ENCODE results near the gene TMEM232.

The TMEM232 gene

DNA sequence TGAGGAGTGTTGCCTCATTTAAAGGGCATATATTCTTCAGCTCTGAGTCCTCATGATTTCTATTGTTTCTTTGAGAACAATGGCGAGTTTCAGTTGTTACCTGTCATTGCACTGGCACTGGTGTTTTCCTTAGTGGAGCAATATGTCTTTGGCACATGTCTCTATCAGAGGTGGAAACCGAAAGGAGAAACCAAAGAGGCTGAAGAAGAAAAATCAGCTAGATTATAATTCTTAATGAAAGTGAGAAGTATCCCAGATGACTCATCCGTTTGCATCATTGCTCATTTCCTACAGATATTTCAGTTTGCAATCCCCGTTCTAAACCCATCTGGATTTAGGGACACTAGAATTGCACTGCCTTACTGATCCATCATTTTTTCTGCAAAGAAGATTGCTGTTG is 324.6 kb downstream of the TMEM232 start:
- no peak for DNase-seq (ENCODE audit: low spot score)

DNA sequence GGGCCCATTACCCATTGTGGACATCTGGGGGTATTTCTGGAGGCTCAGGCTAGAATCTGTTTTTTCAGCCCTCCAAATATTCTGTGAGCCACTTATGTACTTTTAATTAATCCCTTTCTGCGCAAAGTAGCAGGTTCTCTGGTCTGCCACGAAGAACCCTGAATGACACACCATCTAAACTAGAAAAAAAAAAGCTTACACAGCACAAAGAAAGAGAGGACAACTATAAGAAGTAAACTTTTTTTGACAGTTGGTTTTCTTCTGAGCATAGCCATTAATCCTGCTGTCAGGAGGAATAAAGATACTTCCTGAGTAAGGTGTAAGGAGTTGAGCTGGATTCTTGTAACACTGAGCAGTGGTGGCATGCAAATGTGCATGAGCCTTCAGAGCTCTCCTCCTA is 327.5 kb downstream of the TMEM232 start:
- no peak for DNase-seq (ENCODE audit: low spot score)

DNA sequence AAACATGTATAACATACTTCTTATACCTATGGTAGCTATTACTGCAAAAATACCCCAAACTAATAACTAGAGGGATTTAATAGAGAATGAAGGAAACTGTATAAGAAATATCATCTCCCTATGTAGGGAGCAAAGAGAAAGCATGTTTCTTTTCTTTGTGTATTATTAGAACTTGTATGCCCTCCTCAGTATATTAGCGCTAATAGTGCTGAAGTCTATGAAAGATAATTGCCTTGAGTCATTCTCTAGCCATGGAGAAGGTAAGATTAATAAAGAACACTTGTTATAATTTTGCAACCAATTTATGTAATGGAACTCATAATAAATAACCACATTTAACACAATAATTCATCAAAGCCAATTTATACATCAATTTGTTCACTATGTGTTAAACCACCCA is 329.2 kb downstream of the TMEM232 start:
- DNase-seq (ENCODE audit: low spot score), result no peak

DNA sequence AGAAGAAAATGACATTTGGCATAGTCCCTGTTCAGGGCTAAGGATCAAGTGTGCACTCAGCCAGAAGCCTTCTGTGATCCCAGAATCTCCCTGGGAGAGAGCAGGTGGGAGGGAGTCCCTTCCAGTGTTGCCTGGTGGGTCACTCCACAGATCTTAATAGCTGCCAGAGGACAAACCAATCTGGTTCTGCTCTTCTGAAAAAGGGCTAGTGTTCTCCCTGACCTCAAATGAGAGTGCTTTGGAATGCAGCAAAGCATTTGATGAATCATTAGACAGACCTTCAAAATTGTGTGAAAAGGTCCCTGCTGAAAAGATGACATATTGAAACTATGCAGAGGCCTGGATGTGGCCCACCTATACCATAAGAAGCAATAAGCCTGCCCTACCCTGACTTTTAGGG is 339.7 kb downstream of the TMEM232 start:
- no peak for DNase-seq (ENCODE audit: low spot score)

DNA sequence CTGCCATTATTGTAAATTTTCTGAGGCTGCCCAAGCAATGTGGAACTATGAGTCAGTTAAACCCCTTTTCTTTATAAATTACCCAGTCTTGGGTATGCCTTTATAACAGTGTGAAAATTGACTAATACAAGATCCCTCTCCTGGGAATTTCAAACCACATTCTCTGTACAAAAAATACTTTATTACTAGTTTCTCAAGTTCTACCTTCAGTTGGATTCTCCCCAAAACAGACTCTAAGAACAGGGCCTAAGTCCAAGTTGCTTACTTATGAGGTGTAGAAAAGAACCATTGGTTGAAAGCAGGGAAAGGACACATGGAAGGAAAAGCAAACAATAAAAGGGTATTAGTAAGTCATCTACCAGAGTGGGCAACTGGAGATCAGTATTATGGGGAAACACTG is 343.2 kb downstream of the TMEM232 start:
- DNase-seq (ENCODE audit: low spot score), result no peak

DNA sequence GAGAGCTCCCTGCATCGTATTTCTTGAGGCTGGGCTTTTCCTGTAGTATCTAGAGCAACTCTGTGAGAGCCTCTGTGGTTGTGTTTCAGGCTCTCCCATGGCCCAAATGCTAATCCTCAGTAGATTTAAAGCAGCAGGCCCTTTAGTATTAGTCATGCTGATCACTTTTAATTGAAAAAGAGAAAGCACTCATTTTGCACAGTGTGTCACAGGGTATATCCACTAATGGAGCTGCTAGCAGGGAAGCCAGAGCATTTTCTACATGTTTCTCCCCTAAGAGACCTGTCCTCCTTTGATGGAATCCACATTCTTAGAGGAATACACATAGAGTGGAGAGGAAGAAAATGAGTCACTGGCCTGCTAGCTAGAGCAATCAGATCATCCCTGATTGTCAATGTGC is 348.5 kb downstream of the TMEM232 start:
- no peak for DNase-seq (ENCODE audit: low spot score)

DNA sequence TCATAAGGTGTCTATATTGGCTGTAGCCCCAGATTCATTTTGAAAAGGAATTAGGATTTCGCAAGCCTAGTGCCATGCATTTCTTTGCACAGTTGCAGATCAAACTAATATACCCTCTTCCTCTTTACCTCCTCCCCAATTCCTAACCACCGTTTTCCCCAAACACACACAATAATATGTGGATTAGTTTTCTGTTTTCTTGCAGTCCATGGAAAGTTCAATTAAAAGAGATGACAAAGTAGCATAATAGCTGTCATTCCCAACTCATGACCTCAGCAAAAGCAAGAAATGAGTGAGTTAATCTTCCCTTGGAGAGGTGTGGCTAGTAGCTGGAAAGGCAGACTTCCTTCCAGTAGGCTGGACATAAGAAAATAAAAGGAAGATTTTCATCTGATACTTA is 349.1 kb downstream of the TMEM232 start:
- DNase-seq (ENCODE audit: low spot score), result no peak

DNA sequence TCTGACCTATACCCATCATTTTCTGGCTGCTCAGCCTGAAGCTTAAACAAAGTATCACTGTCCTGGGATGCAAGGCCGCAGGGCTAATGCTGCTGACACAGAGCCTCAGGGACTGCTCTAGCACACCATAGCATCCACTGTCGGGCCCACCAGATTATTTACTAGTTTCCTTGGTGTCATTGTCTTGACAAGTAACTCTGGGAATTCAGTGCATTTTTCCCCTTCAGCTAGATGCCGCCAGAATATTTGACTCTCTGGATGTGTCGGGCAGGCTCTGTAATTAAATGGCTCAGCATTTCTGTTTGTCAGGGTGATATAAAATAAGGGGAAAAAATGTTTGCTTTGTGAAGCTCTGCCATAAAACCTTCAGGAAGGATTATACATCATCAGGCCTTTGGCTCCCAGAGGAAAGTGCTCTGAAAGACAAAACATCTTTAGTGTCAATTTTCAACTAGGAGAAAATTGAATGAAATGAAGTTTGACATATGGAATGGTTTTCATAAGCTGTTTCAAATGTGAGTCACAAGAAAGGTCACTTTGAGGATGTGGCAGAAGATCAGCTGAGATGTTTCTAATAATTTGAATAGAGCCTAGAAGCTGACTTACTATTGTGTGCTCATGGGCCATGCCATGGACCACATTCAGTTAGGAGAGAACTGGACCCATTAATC is 350.1 kb downstream of the TMEM232 start:
- no peak for DNase-seq (ENCODE audit: low spot score)

DNA sequence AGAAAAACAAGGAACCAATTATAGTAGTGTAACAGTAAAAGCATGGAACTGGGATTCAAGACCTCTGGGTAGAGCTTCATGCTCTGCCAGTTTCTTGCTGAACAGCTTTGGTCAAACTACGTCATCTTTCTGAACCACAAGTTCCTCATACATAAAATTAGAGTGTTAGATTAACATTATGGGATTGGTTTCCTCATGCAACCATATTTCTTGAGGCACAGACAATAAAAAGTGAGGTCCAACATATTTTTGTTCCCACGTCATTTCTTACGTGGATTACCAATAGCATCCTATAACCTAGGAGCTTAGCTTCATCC is 354.8 kb downstream of the TMEM232 start:
- DNase-seq (ENCODE audit: low spot score), result no peak

DNA sequence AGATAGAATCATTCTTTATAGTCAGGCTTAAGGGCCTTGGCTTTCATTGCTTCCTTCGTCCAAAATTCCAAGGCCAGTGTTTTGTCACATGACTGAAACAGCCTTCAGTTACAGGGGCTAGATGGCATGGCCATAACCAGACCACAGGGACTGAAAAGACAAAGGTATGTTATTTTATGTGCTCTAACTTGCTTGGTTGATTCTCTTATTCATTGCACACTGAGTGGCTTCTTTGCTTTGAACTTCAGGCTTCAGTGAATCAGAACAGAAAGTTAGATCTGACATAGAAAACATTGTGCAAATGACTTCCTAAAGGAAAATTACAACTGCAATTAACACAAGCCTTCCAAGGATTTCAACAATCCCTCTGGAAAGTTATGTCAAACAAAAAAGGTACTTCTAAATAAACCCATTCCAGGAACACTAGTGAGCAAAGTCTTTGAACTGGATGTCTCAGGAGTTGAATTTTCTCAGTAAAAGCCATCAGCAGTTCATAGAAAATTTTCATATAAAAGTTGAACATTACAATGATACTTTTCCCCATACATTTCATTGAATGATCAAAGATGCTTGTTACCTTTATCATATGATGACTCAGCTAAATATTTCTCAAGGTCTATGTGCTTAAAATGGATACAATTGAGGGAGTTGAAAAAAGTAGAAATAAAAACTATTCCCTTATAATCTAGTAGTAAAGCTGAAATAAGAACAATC is 355.3 kb downstream of the TMEM232 start:
- DNase-seq (ENCODE audit: low spot score), result no peak

Measured in CD4-positive, alpha-beta T cell treated with Interleukin-6 at 100 ng/mL for 8 hours (primary cell).